Measurements from ENCODE around the gene ANG.

The ANG gene

DNA sequence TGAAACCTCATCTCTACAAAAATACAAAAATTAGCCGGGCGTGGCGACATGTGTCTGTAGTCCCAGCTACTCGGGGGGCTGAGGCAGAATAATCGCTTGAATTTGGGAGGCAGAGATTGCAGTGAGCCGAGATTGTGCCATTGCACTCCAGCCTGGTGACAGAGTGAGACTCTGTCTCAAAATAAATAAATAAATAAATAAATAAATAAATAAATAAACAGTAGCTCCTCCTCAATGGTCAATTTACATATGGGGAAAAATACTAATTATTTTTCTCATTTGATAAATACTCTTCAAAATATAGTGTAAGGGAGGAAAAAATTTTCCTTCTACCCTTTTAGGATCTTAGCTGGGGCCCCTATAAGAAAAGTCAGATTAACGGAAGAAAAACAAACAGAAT, 49.7 kb downstream of the ANG start (continued):
- TF ChIP-seq, protein P1, sequence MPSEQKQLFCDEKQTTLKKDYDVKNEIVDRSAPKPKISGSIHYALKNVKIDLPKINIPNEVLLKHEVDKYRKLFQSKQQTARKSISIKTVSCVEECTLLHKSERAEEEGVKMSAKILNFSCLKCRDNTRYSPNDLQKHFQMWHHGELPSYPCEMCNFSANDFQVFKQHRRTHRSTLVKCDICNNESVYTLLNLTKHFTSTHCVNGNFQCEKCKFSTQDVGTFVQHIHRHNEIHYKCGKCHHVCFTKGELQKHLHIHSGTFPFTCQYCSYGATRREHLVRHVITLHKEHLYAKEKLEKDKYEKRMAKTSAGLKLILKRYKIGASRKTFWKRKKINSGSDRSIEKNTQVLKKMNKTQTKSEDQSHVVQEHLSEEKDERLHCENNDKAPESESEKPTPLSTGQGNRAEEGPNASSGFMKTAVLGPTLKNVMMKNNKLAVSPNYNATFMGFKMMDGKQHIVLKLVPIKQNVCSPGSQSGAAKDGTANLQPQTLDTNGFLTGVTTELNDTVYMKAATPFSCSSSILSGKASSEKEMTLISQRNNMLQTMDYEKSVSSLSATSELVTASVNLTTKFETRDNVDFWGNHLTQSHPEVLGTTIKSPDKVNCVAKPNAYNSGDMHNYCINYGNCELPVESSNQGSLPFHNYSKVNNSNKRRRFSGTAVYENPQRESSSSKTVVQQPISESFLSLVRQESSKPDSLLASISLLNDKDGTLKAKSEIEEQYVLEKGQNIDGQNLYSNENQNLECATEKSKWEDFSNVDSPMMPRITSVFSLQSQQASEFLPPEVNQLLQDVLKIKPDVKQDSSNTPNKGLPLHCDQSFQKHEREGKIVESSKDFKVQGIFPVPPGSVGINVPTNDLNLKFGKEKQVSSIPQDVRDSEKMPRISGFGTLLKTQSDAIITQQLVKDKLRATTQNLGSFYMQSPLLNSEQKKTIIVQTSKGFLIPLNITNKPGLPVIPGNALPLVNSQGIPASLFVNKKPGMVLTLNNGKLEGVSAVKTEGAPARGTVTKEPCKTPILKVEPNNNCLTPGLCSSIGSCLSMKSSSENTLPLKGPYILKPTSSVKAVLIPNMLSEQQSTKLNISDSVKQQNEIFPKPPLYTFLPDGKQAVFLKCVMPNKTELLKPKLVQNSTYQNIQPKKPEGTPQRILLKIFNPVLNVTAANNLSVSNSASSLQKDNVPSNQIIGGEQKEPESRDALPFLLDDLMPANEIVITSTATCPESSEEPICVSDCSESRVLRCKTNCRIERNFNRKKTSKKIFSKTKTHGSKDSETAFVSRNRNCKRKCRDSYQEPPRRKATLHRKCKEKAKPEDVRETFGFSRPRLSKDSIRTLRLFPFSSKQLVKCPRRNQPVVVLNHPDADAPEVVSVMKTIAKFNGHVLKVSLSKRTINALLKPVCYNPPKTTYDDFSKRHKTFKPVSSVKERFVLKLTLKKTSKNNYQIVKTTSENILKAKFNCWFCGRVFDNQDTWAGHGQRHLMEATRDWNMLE (tag by site-specific recombination; conservative IDR thresholded peaks at IDR 0.05; ENCODE audit: low read depth), result peak; percentile 86
- TF ChIP-seq ZXDB (tag by site-specific recombination; IDR thresholded peaks at IDR 0.05) (peak; percentile 31; the same call in 1 of the 2 replicates), RBAK (tag by site-specific recombination; IDR thresholded peaks at IDR 0.05) (0 out of 2 replicates have a peak, but pooled peaks have one; percentile 37), ZNF560 (tag by site-specific recombination; IDR thresholded peaks at IDR 0.05; ENCODE audit: borderline replicate concordance) (0 out of 2 replicates have a peak, but pooled peaks have one; percentile 33), GFI1B (tag by site-specific recombination; IDR thresholded peaks at IDR 0.05) (0 out of 2 replicates have a peak, but pooled peaks have one; percentile 40)

DNA sequence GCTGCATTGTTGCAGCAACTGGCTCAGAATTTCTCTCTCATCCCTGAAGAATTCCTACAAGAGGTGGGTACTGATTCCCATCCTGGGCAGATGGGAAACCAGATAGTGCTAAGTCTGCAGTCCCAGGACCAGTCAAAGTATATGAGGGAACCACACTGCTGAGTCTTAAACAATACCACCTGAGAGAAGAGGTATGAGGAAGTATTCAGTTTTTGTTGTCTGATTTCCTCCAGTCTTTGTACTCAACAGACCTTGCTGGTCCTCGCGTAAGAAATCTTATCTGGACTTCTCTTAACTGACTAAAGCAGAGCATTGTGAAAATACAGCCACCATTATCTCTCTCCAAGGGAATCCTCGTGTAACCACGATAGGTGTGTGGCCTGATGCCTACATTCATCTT, 53.6 kb downstream of the ANG start:
- Histone ChIP-seq H3K9me3 (ENCODE audit: control insufficient read depth, insufficient read depth, low read depth, low read length) (no peaks in the 10 kb centered on the region), H3K4me1 (ENCODE audit: control insufficient read depth, insufficient read depth, low read length) (no peaks in the 10 kb centered on the region), H3K27ac (ENCODE audit: extremely low read depth, low read depth, low read length) (no peak overlapping the region), H3K4me3 (ENCODE audit: low read depth, low read length) (no peak overlapping the region), H3K36me3 (ENCODE audit: control insufficient read depth in 2 of 2, insufficient read depth in 1 of 2, low read length in 2 of 2) (no peaks in the 10 kb centered on the region)
- TF ChIP-seq, protein P2, sequence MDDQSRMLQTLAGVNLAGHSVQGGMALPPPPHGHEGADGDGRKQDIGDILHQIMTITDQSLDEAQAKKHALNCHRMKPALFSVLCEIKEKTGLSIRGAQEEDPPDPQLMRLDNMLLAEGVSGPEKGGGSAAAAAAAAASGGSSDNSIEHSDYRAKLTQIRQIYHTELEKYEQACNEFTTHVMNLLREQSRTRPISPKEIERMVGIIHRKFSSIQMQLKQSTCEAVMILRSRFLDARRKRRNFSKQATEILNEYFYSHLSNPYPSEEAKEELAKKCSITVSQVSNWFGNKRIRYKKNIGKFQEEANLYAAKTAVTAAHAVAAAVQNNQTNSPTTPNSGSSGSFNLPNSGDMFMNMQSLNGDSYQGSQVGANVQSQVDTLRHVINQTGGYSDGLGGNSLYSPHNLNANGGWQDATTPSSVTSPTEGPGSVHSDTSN (CRISPR knock-in tag; IDR thresholded peaks at IDR 0.05), result no peak
- no peak for TF ChIP-seq ZNF132 (tag by site-specific recombination; IDR thresholded peaks at IDR 0.05; ENCODE audit: borderline replicate concordance)
- TF ChIP-seq ZNF16 (tag by site-specific recombination; IDR thresholded peaks at IDR 0.05; ENCODE audit: low read depth), result no peak
- POLR2A ChIA-PET, result no interaction called here
- CTCF ChIA-PET, result no interaction called here

DNA sequence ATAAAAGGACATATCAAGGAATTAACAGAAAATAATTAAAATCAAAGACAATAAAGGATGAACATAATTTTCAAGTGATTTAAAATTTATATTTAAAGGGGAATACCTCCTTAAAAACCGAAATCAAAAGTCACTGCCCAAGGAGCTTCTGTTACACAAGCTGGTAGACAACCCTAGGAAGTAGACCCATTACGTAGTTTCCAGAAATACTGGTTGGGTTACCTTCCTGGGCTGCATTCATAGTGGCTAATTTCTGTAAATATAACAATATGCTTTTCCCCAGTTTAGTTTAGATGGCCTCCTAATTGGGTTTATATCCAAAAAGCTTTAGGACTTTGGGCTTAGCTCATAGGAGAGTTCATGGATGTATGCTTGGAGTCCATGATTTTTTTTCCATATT, 55.0 kb downstream of the ANG start:
- H3K4me3 ChIP-seq (ENCODE audit: low read depth, low read length), result no peak overlapping the region
- H3K36me3 ChIP-seq (ENCODE audit: control insufficient read depth in 2 of 2, insufficient read depth in 1 of 2, low read length in 2 of 2), result no peaks in the 10 kb centered on the region
- H3K9me3 ChIP-seq (ENCODE audit: control insufficient read depth, insufficient read depth, low read depth, low read length), result no peaks in the 10 kb centered on the region
- CTCF ChIA-PET, result interaction anchor here (1.2 kb wide), 1 partner anchor 14 kb away, joined by 3 read pairs; no protein-coding TSS in a partner anchor
- no peak overlapping the region for H3K27ac ChIP-seq (ENCODE audit: extremely low read depth, low read depth, low read length)
- POLR2A ChIA-PET, result no interaction called here
- no peaks in the 10 kb centered on the region for H3K4me1 ChIP-seq (ENCODE audit: control insufficient read depth, insufficient read depth, low read length)
- TF ChIP-seq, protein P1 (tag by site-specific recombination; conservative IDR thresholded peaks at IDR 0.05; ENCODE audit: low read depth), result no peak
- no peak for TF ChIP-seq ZNF629 (tag by site-specific recombination; IDR thresholded peaks at IDR 0.05)
- TF ChIP-seq ZNF747 (tag by site-specific recombination; IDR thresholded peaks at IDR 0.05), result no peak
- no peak for TF ChIP-seq ZNF510 (tag by site-specific recombination; IDR thresholded peaks at IDR 0.05; ENCODE audit: insufficient replicate concordance)
- TF ChIP-seq, protein P3, sequence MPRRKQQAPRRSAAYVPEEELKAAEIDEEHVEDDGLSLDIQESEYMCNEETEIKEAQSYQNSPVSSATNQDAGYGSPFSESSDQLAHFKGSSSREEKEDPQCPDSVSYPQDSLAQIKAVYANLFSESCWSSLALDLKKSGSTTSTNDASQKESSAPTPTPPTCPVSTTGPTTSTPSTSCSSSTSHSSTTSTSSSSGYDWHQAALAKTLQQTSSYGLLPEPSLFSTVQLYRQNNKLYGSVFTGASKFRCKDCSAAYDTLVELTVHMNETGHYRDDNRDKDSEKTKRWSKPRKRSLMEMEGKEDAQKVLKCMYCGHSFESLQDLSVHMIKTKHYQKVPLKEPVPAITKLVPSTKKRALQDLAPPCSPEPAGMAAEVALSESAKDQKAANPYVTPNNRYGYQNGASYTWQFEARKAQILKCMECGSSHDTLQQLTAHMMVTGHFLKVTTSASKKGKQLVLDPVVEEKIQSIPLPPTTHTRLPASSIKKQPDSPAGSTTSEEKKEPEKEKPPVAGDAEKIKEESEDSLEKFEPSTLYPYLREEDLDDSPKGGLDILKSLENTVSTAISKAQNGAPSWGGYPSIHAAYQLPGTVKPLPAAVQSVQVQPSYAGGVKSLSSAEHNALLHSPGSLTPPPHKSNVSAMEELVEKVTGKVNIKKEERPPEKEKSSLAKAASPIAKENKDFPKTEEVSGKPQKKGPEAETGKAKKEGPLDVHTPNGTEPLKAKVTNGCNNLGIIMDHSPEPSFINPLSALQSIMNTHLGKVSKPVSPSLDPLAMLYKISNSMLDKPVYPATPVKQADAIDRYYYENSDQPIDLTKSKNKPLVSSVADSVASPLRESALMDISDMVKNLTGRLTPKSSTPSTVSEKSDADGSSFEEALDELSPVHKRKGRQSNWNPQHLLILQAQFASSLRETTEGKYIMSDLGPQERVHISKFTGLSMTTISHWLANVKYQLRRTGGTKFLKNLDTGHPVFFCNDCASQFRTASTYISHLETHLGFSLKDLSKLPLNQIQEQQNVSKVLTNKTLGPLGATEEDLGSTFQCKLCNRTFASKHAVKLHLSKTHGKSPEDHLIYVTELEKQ (tag by site-specific recombination; IDR thresholded peaks at IDR 0.05; ENCODE audit: borderline replicate concordance), result no peak
- no peak for TF ChIP-seq ZNF670 (tag by site-specific recombination; IDR thresholded peaks at IDR 0.05; ENCODE audit: low read depth)
- no peak for TF ChIP-seq ZNF248 (tag by site-specific recombination; IDR thresholded peaks at IDR 0.05)
- TF ChIP-seq, protein P4, sequence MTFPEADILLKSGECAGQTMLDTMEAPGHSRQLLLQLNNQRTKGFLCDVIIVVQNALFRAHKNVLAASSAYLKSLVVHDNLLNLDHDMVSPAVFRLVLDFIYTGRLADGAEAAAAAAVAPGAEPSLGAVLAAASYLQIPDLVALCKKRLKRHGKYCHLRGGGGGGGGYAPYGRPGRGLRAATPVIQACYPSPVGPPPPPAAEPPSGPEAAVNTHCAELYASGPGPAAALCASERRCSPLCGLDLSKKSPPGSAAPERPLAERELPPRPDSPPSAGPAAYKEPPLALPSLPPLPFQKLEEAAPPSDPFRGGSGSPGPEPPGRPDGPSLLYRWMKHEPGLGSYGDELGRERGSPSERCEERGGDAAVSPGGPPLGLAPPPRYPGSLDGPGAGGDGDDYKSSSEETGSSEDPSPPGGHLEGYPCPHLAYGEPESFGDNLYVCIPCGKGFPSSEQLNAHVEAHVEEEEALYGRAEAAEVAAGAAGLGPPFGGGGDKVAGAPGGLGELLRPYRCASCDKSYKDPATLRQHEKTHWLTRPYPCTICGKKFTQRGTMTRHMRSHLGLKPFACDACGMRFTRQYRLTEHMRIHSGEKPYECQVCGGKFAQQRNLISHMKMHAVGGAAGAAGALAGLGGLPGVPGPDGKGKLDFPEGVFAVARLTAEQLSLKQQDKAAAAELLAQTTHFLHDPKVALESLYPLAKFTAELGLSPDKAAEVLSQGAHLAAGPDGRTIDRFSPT (tag by site-specific recombination; IDR thresholded peaks at IDR 0.05), result no peak
